Measurements from ENCODE around the gene EFCC1.

EFCC1 gene

DNA sequence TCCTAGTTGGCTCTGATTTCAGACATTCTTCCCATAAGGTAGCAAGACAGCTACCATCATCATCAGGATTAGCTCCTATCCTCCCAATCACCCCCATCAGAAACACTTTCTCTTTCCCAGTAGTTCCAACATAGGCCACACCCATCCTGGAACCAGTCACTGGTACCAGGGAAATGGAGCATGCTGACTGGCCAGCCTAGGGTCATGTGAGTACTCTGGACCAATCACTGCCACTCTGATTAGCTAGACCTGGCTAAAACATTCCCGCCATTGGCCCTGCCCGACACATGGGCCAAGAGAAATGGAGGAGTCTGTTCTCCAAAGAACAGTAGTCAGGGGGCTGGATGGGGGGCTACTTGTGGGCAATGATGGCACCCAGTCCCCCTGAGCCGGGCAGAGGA is 12.4 kb downstream of the EFCC1 start:
- Histone ChIP-seq H3K9me3 (no peaks in the 10 kb centered on the region), H3K27ac (no peak overlapping the region), H3K36me3 (no peaks in the 10 kb centered on the region), H3K4me3 (ENCODE audit: low read depth in 1 of 2, low read length in 1 of 2) (no peak overlapping the region), H3K4me1 (ENCODE audit: control insufficient read depth in 1 of 2, insufficient read depth in 1 of 2, low read depth in 1 of 2, low read length in 1 of 2) (peaks cover 16% of the 10 kb centered on the region in 2 experiments), H3K27me3 (no peaks in the 10 kb centered on the region)
- TF ChIP-seq, protein P1, sequence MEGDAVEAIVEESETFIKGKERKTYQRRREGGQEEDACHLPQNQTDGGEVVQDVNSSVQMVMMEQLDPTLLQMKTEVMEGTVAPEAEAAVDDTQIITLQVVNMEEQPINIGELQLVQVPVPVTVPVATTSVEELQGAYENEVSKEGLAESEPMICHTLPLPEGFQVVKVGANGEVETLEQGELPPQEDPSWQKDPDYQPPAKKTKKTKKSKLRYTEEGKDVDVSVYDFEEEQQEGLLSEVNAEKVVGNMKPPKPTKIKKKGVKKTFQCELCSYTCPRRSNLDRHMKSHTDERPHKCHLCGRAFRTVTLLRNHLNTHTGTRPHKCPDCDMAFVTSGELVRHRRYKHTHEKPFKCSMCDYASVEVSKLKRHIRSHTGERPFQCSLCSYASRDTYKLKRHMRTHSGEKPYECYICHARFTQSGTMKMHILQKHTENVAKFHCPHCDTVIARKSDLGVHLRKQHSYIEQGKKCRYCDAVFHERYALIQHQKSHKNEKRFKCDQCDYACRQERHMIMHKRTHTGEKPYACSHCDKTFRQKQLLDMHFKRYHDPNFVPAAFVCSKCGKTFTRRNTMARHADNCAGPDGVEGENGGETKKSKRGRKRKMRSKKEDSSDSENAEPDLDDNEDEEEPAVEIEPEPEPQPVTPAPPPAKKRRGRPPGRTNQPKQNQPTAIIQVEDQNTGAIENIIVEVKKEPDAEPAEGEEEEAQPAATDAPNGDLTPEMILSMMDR (IDR thresholded peaks at IDR 0.05), result no peak

DNA sequence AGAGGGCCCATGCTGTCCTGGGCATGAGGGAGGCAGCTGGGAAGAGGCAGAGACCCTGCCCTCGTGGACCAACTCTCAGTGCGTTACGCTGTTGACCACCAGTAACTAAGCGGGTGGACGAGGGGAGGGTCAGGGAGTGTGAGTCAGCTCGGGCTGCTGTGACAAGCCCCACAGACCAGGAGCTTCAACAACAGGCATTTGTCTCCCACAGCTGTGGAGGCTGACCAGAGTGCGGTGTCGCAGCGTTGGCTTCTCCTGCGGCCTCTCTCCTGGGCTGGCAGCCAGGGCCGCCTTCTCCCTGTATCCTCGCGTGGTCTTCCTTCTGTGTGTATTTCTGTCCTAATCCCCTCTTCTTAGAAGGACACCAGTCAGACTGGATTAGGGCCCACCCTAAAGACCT is 13.0 kb downstream of the EFCC1 start:
- Histone ChIP-seq H3K27ac (no peak overlapping the region), H3K4me1 (ENCODE audit: control insufficient read depth in 1 of 2, insufficient read depth in 1 of 2, low read depth in 1 of 2, low read length in 1 of 2) (peaks cover 16% of the 10 kb centered on the region in 2 experiments), H3K9me3 (no peaks in the 10 kb centered on the region), H3K4me3 (ENCODE audit: low read depth in 1 of 2, low read length in 1 of 2) (no peak overlapping the region), H3K27me3 (no peaks in the 10 kb centered on the region), H3K36me3 (no peaks in the 10 kb centered on the region)
- TF ChIP-seq, protein P1 (IDR thresholded peaks at IDR 0.05), result no peak

DNA sequence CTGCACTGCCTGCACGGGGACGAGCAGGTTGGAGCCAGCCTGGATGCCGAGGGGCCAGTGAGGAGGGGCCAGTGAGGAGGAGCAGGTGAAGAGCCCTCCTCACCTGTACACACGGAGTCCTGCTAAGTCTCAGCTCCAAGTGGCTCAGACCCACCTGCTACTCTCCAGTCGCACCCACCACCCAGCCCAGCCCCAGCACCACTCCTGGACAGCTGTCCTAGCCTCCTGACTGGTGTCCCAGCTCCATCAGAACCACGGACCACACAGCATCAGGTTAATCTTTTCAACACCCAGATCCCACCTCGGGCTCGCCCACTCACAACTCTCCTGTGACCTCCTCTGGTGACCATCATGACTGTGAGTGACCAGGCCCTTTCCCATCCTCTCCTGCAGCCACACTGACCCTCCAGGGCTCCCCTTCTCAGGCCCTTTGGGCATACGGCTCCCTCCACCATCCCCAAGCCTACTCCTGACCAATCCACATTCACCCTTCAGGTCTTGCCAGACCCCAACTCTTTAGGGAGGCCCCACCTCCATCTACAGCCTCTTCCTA is 13.8 kb downstream of the EFCC1 start:
- peaks cover 16% of the 10 kb centered on the region in 2 experiments for H3K4me1 ChIP-seq (ENCODE audit: control insufficient read depth in 1 of 2, insufficient read depth in 1 of 2, low read depth in 1 of 2, low read length in 1 of 2)
- no peaks in the 10 kb centered on the region for H3K27me3 ChIP-seq
- H3K27ac ChIP-seq, result no peak overlapping the region
- H3K4me3 ChIP-seq (ENCODE audit: low read depth in 1 of 2, low read length in 1 of 2), result no peak overlapping the region
- TF ChIP-seq, protein P1 (IDR thresholded peaks at IDR 0.05), result no peak
- H3K9me3 ChIP-seq, result no peaks in the 10 kb centered on the region
- H3K36me3 ChIP-seq, result no peaks in the 10 kb centered on the region

DNA sequence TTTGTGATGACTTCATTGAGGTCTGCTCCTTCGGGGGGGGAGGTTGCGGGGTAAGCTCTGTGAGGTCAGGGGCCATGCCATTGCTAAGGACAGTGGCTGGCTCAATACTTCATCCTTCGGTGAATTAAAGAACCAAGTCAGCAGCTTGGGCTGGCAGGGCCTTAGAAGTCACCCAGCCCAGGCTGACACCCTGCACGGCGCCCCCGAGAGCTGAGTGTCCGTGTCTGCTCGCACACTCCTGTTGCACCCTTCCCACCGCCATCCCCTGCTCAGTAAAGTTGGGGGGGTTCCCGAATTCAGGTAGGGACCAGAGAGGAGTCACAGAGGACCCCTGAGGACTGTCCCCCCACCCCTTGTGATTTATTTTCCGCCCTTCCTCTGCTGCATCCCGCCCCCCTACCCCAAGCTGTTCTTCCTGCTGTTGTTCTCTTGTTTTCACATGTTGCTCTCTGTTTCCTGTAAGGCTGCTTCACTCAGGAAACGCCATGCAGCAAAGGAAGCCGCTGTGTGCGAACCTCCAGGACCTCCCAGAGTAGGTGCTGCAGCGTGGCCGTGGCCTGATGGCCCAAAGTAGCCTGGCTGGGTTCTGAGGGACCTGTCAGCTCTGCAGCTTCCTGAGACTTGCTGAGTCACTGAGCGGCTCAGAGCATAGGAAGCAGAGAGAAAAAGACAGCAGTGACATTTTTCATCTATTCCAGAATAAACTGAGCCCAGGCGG is 14.4 kb downstream of the EFCC1 start:
- H3K4me3 ChIP-seq (ENCODE audit: low read depth in 1 of 2, low read length in 1 of 2), result no peak overlapping the region
- TF ChIP-seq, protein P1 (IDR thresholded peaks at IDR 0.05), result peak; percentile 3
- peak overlapping the region; percentile 48 for H3K27ac ChIP-seq
- H3K4me1 ChIP-seq (ENCODE audit: control insufficient read depth in 1 of 2, insufficient read depth in 1 of 2, low read depth in 1 of 2, low read length in 1 of 2), result peaks cover 16% of the 10 kb centered on the region in 2 experiments
- H3K36me3 ChIP-seq, result no peaks in the 10 kb centered on the region
- H3K9me3 ChIP-seq, result no peaks in the 10 kb centered on the region
- H3K27me3 ChIP-seq, result no peaks in the 10 kb centered on the region

DNA sequence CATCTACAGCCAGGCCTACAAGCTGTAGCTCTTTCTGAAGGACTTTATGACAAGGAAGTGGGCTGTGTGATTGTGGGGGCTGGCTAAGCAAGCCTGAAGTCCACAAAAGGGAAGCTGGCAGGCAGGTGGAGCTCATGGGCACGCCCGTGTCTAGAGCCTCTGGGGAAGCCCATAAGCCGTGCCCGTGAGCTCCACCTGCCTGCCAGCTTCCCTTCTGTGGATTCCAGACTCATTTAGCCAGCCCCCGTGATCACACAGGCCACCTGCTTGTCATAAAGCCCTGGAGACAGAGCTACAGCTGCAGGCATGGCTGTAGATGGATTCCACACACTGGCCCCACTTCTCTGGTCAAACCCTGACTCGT is 15.2 kb downstream of the EFCC1 start:
- peak overlapping the region; percentile 48 for H3K27ac ChIP-seq
- H3K4me1 ChIP-seq (ENCODE audit: control insufficient read depth in 1 of 2, insufficient read depth in 1 of 2, low read depth in 1 of 2, low read length in 1 of 2), result peaks cover 16% of the 10 kb centered on the region in 2 experiments
- H3K36me3 ChIP-seq, result no peaks in the 10 kb centered on the region
- TF ChIP-seq, protein P1 (IDR thresholded peaks at IDR 0.05), result no peak
- H3K27me3 ChIP-seq, result no peaks in the 10 kb centered on the region
- H3K9me3 ChIP-seq, result no peaks in the 10 kb centered on the region
- no peak overlapping the region for H3K4me3 ChIP-seq (ENCODE audit: low read depth in 1 of 2, low read length in 1 of 2)

Data from neutrophil (primary cell).